HEK293 (cell line): Measurements from ENCODE around the gene AGPAT1.
A peak's percentile ranks its signal among the peaks of the same experiment; 100 is the strongest.

Experiments
- CTCF ChIA-PET: fragments of 350-600 bp; formaldehyde crosslinking; extraction: SDS; loops from one replicate; lab custom pipeline; 2021; ENCODE audit warnings: antibody characterized with exemption; lab: Yijun Ruan, JAX
- POLR2A ChIA-PET: fragments of 300-600 bp; formaldehyde crosslinking; extraction: SDS; loops from one replicate; lab custom pipeline; 2020; ENCODE audit warnings: antibody characterized with exemption, inconsistent platforms; lab: Yijun Ruan, JAX
- H3K27ac ChIP-seq: fragments of 200-500 bp; sonication (Bioruptor generic); 2 replicates; pipeline ENCODE4 v1.5.1; 2014; ENCODE audit warnings: low read depth, low read length, control low read depth, inconsistent platforms; ENCODE audit errors: extremely low read depth
- H3K36me3 ChIP-seq, 2 experiments: fragments of 200-500 bp in 1 of 2; sonication (Bioruptor generic) in 1 of 2; 1 replicate in 1 of 2; 2 replicates in 1 of 2; pipeline ENCODE4 v1.5.1; 2014 to 2017; ENCODE audit warnings: inconsistent platforms in 2 of 2, low read length in 2 of 2; ENCODE audit not compliant: control insufficient read depth in 2 of 2, insufficient read depth in 1 of 2
- H3K4me1 ChIP-seq: fragments of 200-500 bp; sonication (Bioruptor generic); 2 replicates; pipeline ENCODE4 v1.5.1; 2014; ENCODE audit warnings: mild to moderate bottlenecking, low read length, inconsistent platforms; ENCODE audit not compliant: control insufficient read depth, insufficient read depth
- H3K4me3 ChIP-seq: 2 replicates; pipeline ENCODE4 v1.5.1; 2011; ENCODE audit warnings: low read depth, mild to moderate bottlenecking, control low read depth, low read length, moderate library complexity
- H3K9me3 ChIP-seq: fragments of 200-500 bp; sonication (Bioruptor generic); 2 replicates; pipeline ENCODE4 v1.5.1; 2014; ENCODE audit warnings: low read depth, low read length, inconsistent platforms; ENCODE audit not compliant: control insufficient read depth, insufficient read depth
- IKZF3 ChIP-seq: fragments of 450-650 bp; IDR thresholded peaks from 2 replicates; pipeline ENCODE4 v1.5.0; 2018; ENCODE audit warnings: missing biosample characterization, mild to moderate bottlenecking, missing genetic modification characterization, moderate library complexity
- KLF1 ChIP-seq: fragments of 450-650 bp; formaldehyde crosslinking; IDR thresholded peaks from 2 replicates; pipeline ENCODE4 v1.5.1; 2016; ENCODE audit warnings: missing biosample characterization, missing genetic modification characterization
- KLF7 ChIP-seq: fragments of 450-650 bp; formaldehyde crosslinking; IDR thresholded peaks from 2 replicates; pipeline ENCODE4 v1.5.1; 2016; ENCODE audit warnings: missing biosample characterization, missing genetic modification characterization, borderline replicate concordance
- SP3 ChIP-seq: fragments of 450-650 bp; formaldehyde crosslinking; IDR thresholded peaks from 2 replicates; pipeline ENCODE4 v1.5.1; 2016; ENCODE audit warnings: missing biosample characterization, missing genetic modification characterization
- ZBTB49 ChIP-seq: fragments of 450-650 bp; formaldehyde crosslinking; IDR thresholded peaks from 2 replicates; pipeline ENCODE4 v1.5.1; 2016; ENCODE audit warnings: missing biosample characterization, missing genetic modification characterization, low read depth
- ZFHX2 ChIP-seq: fragments of 450-650 bp; formaldehyde crosslinking; conservative IDR thresholded peaks from 2 replicates; pipeline ENCODE4 v1.5.1; 2016; ENCODE audit warnings: missing biosample characterization, missing genetic modification characterization
- ZFP41 ChIP-seq: fragments of 450-650 bp; formaldehyde crosslinking; IDR thresholded peaks from 2 replicates; pipeline ENCODE4 v1.5.1; 2016; ENCODE audit warnings: missing biosample characterization, missing genetic modification characterization, borderline replicate concordance
- ZNF184 ChIP-seq: fragments of 450-650 bp; IDR thresholded peaks from 2 replicates; pipeline ENCODE4 v1.5.1; 2018; ENCODE audit warnings: missing biosample characterization, mild to moderate bottlenecking, missing genetic modification characterization
- ZNF280C ChIP-seq: fragments of 450-650 bp; formaldehyde crosslinking; IDR thresholded peaks from 2 replicates; pipeline ENCODE4 v1.5.1; 2016; ENCODE audit warnings: missing biosample characterization, missing genetic modification characterization
- ZNF510 ChIP-seq: fragments of 450-650 bp; formaldehyde crosslinking; IDR thresholded peaks from 2 replicates; pipeline ENCODE4 v1.5.1; 2018; ENCODE audit warnings: mild to moderate bottlenecking, missing genetic modification characterization, missing biosample characterization; ENCODE audit not compliant: insufficient replicate concordance
- ZNF600 ChIP-seq: fragments of 450-650 bp; formaldehyde crosslinking; IDR thresholded peaks from 2 replicates; pipeline ENCODE4 v1.5.1; 2016; ENCODE audit warnings: missing biosample characterization, missing genetic modification characterization
- ZNF768 ChIP-seq: fragments of 450-650 bp; formaldehyde crosslinking; IDR thresholded peaks from 2 replicates; pipeline ENCODE4 v1.5.1; 2018; ENCODE audit warnings: missing biosample characterization, mild to moderate bottlenecking, missing genetic modification characterization
- ZNF785 ChIP-seq: fragments of 450-650 bp; formaldehyde crosslinking; IDR thresholded peaks from 2 replicates; pipeline ENCODE4 v1.5.1; 2016; ENCODE audit warnings: missing biosample characterization, missing genetic modification characterization
- TF ChIP-seq, protein P1 (sequence below): fragments of 450-650 bp; formaldehyde crosslinking; IDR thresholded peaks from 2 replicates; pipeline ENCODE4 v1.5.1; 2016; ENCODE audit warnings: missing biosample characterization, missing genetic modification characterization
- TF ChIP-seq, protein P2 (sequence below): fragments of 450-650 bp; formaldehyde crosslinking; IDR thresholded peaks from 2 replicates; pipeline ENCODE4 v1.5.1; 2017; ENCODE audit warnings: missing biosample characterization, missing genetic modification characterization
- TF ChIP-seq, protein P3 (sequence below): fragments of 450-650 bp; formaldehyde crosslinking; IDR thresholded peaks from 2 replicates; pipeline ENCODE4 v1.5.1; 2016; ENCODE audit warnings: missing biosample characterization, missing genetic modification characterization

AGPAT1 gene

DNA sequence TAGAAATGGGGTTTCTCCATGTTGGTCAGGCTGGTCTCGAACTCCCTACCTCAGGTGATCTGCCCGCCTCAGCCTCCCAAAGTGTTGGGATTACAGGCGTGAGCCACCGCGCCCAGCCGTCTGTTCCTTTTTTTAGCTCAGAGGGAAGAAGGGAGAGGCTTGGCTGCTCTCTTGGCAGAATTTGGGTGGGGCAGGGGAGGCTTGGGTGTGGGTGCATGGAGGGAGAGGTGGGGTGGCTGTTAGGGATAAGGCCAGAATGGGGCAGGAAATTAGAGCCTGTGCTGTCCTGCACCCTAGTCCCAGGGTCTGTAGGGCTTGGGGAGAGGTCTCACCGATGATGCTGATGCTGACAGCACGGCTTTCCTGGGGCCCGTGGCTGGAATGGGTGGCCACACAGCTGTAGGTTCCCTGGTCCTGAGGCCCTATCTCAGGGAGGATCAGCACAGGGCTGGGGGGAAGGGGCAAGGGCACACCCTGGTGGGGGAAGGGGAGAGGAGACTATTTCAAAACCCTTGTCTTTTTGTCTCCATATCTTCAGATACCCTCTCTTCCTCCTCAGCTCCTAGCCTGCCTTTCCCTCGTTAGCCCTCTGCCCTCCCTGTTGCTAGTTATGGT, 6.1 kb upstream of the AGPAT1 start:
- TF ChIP-seq ZBTB49 (tag by site-specific recombination) (no peak), ZNF280C (tag by site-specific recombination) (no peak), ZNF600 (peak; percentile 30; the same call in 1 of the 2 replicates), KLF1 (peak; percentile 96), ZNF510 (tag by site-specific recombination) (no peak), SP3 (tag by site-specific recombination) (no peak), ZNF768 (tag by site-specific recombination) (no peak), ZNF785 (tag by site-specific recombination) (no peak), ZFHX2 (no peak), ZFP41 (tag by site-specific recombination) (no peak), IKZF3 (tag by site-specific recombination) (no peak), ZNF184 (tag by site-specific recombination) (no peak), KLF7 (tag by site-specific recombination) (no peak)
- TF ChIP-seq, protein P1, sequence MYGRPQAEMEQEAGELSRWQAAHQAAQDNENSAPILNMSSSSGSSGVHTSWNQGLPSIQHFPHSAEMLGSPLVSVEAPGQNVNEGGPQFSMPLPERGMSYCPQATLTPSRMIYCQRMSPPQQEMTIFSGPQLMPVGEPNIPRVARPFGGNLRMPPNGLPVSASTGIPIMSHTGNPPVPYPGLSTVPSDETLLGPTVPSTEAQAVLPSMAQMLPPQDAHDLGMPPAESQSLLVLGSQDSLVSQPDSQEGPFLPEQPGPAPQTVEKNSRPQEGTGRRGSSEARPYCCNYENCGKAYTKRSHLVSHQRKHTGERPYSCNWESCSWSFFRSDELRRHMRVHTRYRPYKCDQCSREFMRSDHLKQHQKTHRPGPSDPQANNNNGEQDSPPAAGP (tag by site-specific recombination) = 0 out of 2 replicates have a peak, but pooled peaks have one; percentile 37
- TF ChIP-seq, protein P2, sequence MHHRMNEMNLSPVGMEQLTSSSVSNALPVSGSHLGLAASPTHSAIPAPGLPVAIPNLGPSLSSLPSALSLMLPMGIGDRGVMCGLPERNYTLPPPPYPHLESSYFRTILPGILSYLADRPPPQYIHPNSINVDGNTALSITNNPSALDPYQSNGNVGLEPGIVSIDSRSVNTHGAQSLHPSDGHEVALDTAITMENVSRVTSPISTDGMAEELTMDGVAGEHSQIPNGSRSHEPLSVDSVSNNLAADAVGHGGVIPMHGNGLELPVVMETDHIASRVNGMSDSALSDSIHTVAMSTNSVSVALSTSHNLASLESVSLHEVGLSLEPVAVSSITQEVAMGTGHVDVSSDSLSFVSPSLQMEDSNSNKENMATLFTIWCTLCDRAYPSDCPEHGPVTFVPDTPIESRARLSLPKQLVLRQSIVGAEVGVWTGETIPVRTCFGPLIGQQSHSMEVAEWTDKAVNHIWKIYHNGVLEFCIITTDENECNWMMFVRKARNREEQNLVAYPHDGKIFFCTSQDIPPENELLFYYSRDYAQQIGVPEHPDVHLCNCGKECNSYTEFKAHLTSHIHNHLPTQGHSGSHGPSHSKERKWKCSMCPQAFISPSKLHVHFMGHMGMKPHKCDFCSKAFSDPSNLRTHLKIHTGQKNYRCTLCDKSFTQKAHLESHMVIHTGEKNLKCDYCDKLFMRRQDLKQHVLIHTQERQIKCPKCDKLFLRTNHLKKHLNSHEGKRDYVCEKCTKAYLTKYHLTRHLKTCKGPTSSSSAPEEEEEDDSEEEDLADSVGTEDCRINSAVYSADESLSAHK (tag by site-specific recombination) = no peak
- TF ChIP-seq, protein P3, sequence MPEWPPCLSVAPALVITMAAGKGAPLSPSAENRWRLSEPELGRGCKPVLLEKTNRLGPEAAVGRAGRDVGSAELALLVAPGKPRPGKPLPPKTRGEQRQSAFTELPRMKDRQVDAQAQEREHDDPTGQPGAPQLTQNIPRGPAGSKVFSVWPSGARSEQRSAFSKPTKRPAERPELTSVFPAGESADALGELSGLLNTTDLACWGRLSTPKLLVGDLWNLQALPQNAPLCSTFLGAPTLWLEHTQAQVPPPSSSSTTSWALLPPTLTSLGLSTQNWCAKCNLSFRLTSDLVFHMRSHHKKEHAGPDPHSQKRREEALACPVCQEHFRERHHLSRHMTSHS (tag by site-specific recombination) = no peak
- no peak overlapping the region for H3K27ac ChIP-seq
- H3K4me1 ChIP-seq = peaks cover 7% of the 10 kb centered on the region
- H3K36me3 ChIP-seq = peaks cover 0 to 58% of the 10 kb centered on the region in 2 experiments; a peak in 2 of 3 replicates
- no peaks in the 10 kb centered on the region for H3K9me3 ChIP-seq
- no peak overlapping the region for H3K4me3 ChIP-seq
- CTCF ChIA-PET = interaction anchor here (0.8 to 2.1 kb wide), 2 partner anchors 9 to 13 kb away, joined by 3 to 9 read pairs; no protein-coding TSS in a partner anchor
- POLR2A ChIA-PET = interaction anchor here (0.8 to 3.0 kb wide), 3 partner anchors 13 to 52 kb away, joined by 5 to 19 read pairs (median 8); partner anchors contain the start of gene FKBPL
